D721Med (cell line): ENCODE results near the gene ENPP6.
"Not testable (repeated sequence)": the region's sequence is repeated elsewhere in the genome, so short reads cannot be mapped to it uniquely, and the experiment has no call there.

Source experiments
- DNase-seq: peaks from one replicate; pipeline ENCODE4 v3.0.0; 2011; ENCODE audit warnings: low spot score; ENCODE audit not compliant: insufficient read length
- FAIRE-seq: peaks from 2 replicates; lab custom pipeline; 2011; peaks lifted over from hg19 to GRCh38; lab: Jason Lieb, UNC
- TF ChIP-seq, protein P1 (sequence below): IDR thresholded peaks from 2 replicates; pipeline ENCODE4 v1.5.1; 2012; ENCODE audit warnings: mild to moderate bottlenecking, control low read depth; ENCODE audit not compliant: insufficient read depth; ENCODE audit errors: missing control alignments

Gene ENPP6

DNA sequence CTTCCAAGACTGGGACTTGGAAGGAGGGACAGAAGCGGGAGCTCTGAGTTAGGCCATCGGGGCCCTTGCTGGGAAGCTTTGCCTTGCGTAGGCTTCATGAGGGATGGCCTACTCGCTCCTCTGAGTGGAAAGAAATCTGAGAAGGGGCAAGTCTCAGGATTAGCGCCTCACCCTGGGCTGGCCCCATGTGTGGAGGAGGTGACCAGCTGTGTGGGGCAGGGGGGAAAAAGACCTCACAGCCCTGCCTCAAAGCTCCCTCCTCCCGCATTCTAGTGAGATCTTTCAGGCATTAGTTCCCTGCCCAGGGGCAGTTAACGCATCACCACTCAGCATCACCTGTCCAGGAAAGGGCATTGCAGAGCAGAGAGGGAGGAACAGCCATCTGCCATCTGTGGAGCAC is 156.1 kb downstream of the ENPP6 start:
- DNase-seq, result no peak
- TF ChIP-seq, protein P1, sequence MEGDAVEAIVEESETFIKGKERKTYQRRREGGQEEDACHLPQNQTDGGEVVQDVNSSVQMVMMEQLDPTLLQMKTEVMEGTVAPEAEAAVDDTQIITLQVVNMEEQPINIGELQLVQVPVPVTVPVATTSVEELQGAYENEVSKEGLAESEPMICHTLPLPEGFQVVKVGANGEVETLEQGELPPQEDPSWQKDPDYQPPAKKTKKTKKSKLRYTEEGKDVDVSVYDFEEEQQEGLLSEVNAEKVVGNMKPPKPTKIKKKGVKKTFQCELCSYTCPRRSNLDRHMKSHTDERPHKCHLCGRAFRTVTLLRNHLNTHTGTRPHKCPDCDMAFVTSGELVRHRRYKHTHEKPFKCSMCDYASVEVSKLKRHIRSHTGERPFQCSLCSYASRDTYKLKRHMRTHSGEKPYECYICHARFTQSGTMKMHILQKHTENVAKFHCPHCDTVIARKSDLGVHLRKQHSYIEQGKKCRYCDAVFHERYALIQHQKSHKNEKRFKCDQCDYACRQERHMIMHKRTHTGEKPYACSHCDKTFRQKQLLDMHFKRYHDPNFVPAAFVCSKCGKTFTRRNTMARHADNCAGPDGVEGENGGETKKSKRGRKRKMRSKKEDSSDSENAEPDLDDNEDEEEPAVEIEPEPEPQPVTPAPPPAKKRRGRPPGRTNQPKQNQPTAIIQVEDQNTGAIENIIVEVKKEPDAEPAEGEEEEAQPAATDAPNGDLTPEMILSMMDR, result no peak
- FAIRE-seq, result no peak

DNA sequence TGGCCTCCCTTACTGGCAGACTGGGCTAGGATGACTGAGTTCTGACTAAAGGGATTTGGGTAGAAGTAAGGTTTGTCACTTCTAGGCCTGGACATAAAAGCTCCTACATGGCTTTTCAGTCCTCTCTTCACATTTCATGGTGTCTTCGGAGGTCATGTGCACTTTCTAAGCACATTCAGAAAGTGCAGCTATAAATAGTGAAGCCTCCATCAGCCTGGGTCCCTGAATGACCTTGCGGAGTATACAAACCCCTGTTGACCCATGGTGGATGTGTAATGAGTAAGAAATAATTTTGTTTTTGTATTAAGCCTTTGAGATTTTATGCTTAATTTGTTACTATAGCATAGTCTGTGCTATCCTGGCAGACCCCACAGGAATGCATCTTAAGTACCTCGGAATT is 158.6 kb downstream of the ENPP6 start:
- FAIRE-seq (no peak), DNase-seq (no peak)
- TF ChIP-seq, protein P1, result no peak

DNA sequence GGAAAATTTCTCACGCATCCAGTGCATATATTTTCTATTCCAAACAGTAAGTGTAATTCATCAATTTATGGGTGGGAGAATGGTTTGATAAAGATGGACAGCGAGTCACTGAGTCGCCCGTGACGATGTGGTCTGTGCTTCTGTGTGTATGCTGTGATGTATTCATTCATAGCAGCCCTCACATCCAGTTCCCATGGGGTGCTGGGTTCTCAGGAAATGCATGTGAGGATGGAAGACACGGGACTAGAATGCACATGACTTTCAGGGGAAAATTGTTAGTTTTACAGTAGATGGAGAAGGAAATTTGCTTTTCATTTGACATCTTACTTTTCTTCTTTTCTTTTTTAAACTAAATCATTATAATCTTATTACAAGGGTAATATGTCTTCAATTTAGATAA is 159.6 kb downstream of the ENPP6 start:
- TF ChIP-seq, protein P1, result no peak
- DNase-seq (no peak), FAIRE-seq (no peak)

DNA sequence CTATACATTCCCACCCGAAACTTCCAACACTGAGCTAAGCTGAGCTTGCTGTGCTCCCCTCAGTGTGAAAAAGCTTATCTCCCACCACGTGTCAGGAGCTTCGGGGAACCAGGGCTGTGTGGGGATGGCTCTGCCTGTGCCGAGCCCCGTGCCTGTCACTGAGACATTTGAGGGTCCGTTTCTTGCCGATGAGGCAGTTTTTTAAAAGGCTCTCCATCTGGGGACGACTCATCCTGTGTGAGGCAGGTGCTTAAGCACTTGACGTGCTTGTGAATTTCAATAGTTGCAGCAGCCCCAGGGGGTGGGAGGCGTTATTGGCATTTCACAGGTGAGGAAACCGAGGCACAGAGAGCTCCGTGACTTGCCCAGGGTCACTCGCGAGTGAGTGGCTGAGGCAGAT is 160.8 kb downstream of the ENPP6 start:
- FAIRE-seq, result no peak
- no peak for DNase-seq
- TF ChIP-seq, protein P1, result no peak

DNA sequence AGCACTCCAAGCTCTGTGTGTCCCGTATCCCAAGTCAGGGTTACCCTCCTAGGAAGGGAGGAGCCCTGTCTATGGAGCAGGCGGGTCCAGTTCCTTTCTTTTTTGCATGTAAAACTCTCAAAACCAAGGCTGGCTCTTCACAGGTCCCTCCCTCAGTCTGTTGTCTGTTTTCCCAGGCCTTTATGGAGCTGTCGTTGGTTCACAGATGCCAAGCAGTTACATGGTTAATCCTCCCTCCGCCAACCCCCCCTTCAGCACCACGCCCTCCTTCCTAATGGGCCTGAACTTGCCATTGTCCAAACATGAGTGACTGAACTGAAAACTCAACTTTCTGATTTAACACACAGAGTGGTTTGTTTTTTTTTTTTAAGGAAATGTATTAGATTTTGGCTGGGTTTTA is 164.2 kb downstream of the ENPP6 start:
- no peak for FAIRE-seq
- DNase-seq, result no peak
- TF ChIP-seq, protein P1, result no peak

DNA sequence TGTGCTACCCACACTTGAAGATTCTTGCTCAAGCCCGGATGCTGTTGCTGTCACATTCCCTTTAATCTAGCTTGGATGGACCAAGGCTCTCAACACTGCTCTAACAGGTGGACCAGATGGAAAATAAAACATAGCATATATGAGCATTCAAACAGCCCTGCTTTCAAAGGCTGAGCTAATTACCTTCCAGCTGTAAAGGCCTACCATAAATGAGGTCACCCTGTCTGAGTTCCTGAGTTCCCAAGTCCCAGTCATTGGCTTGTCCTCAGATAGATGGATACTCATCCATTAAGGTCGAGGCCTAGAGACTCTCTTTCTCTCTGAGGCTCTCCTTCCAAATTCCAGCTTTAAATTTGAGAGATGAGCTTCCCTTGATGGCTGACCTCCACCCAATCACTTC is 165.1 kb downstream of the ENPP6 start:
- TF ChIP-seq, protein P1, result no peak
- FAIRE-seq, result no peak
- no peak for DNase-seq

DNA sequence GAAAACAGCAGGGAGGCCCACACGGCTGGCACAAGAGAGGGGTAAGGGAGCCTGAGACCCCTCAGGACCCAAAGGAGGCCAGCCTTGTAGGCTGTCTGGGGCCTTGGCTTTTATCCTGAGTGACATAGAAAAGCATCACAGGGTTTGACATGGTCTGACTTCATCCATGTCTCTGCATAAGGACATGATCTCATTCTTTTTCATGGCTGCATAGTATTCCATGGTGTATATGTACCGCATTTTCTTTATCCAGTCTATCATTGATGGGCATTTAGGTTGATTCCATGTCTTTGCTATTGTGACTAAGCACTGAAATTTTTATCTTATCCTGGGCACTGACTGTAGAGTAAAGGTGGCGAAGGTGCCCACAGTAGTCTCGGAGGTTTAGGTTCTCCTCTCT is 166.4 kb downstream of the ENPP6 start:
- not testable (repeated sequence) for FAIRE-seq

DNA sequence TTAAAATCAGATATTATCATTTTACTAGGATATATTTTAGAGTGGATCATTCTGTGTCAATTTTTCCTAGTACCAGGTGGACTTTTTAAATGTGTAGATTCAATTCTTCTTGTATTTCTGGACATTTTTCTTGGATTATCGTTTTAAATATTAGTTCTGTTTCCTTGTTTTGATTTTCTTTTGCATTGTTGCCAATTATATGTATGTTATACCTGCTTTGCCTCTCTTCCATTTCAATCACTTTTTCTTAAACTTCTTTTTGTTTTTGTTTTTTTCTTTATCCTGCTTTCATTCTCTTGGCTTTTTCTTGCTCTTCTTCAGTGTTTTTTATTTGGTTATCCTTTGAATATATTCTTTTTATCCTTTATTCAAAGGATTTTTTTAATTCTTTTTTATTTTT is 171.5 kb downstream of the ENPP6 start:
- DNase-seq (no peak), FAIRE-seq (no peak)
- TF ChIP-seq, protein P1, result no peak

More for the DNA sequence above, 166.4 kb downstream of the ENPP6 start:
- not testable (repeated sequence) for DNase-seq
